ENCODE measurements around the gene MYH7.

The MYH7 gene

DNA sequence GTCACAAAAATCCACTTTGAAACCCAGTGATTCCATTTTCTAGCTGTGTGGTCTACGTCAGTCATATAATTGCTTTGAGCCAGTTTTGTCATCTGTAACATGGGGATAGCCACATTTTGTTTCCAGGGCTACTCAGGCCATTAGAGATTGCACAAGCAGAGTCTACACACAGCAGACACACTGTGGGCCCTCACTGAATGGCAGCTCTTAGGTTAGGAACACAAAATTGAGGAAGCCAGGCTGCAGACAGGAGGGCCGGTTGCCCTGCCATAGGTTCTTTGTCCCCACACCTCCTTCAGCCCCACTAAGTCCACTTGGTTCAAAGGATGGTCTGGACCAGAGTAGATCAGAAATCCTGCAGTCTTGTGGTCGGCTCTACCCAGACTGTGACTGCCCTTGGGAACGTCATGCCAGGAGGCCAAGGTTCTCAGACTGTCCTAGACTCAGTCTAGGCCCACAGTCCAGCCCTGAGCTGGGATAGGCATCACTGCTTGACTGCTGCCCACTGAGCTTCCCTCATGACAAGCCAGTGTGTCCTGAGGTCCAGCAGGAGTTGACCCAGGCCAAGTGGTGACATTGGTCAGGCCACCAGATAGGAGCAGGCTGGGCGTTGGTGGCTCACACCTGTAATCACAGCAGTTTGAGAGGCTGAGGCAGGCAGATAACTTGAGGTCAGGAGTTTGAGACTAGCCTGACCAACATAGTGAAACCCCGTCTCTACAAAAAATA lies 3.8 kb upstream of the MYH7 start:
- Histone ChIP-seq H3K79me2 (no peaks in the 10 kb centered on the region), H3K9me3 (ENCODE audit: control insufficient read depth, low read length) (no peaks in the 10 kb centered on the region), H3K36me3 (ENCODE audit: control insufficient read depth, insufficient read depth, low read length) (no peaks in the 10 kb centered on the region), H2AFZ (no peak overlapping the region), H3K4me1 (peaks cover 28% of the 10 kb centered on the region), H3K4me3 (ENCODE audit: low read depth, low read length) (no peak overlapping the region), H3K4me2 (ENCODE audit: low read length) (no peak overlapping the region), H3K27ac (peak overlapping the region; percentile 80), H3K9ac (no peak overlapping the region), H3K27me3 (ENCODE audit: control insufficient read depth, insufficient read depth, low read length) (no peaks in the 10 kb centered on the region)
- TF ChIP-seq, protein P1, sequence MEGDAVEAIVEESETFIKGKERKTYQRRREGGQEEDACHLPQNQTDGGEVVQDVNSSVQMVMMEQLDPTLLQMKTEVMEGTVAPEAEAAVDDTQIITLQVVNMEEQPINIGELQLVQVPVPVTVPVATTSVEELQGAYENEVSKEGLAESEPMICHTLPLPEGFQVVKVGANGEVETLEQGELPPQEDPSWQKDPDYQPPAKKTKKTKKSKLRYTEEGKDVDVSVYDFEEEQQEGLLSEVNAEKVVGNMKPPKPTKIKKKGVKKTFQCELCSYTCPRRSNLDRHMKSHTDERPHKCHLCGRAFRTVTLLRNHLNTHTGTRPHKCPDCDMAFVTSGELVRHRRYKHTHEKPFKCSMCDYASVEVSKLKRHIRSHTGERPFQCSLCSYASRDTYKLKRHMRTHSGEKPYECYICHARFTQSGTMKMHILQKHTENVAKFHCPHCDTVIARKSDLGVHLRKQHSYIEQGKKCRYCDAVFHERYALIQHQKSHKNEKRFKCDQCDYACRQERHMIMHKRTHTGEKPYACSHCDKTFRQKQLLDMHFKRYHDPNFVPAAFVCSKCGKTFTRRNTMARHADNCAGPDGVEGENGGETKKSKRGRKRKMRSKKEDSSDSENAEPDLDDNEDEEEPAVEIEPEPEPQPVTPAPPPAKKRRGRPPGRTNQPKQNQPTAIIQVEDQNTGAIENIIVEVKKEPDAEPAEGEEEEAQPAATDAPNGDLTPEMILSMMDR (IDR thresholded peaks at IDR 0.05): no peak

DNA sequence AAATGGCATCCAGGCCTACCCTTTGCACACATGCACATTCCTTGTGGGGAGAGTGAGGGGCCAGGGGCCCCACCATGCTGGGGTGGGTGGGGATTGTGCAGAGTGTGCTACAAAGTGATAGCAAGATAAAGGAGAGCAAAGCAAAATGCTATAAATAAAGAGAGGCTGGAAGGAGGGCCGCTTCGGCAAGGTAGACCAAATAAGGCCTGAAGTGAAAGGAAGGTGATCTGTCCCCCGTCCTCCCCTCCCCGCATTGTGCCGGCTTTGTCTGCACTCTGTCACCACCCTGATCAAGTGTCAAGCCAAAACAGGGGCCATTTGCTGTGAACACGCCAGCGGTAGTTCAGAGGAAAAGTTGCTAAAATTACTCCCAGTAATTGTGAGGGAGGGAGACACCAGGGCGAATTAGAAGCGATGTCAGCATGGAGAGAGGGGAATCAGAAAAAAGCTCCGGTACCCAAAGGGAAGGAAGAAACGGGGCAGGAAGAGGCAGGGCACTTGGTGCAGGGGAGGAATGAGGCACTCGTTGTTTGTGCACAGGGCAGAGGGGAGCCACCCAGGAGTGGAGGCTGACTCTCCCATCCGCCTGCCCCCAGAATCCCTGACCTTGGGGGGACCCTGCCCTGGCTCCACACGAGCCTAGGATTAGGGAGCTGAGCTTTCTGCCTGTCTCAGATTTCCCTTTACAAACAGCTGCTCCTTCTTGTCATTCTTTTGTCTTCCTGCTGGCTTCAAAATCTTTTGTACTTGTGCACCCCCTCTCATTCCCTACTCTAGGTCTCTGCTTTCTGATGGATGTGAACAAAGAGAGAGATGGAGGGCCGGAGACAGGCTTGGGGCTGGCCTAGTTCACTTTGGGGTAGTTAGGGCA lies 2.9 kb upstream of the MYH7 start:
- Histone ChIP-seq H3K9ac (no peak overlapping the region), H3K27ac (peak overlapping the region; percentile 80)

DNA sequence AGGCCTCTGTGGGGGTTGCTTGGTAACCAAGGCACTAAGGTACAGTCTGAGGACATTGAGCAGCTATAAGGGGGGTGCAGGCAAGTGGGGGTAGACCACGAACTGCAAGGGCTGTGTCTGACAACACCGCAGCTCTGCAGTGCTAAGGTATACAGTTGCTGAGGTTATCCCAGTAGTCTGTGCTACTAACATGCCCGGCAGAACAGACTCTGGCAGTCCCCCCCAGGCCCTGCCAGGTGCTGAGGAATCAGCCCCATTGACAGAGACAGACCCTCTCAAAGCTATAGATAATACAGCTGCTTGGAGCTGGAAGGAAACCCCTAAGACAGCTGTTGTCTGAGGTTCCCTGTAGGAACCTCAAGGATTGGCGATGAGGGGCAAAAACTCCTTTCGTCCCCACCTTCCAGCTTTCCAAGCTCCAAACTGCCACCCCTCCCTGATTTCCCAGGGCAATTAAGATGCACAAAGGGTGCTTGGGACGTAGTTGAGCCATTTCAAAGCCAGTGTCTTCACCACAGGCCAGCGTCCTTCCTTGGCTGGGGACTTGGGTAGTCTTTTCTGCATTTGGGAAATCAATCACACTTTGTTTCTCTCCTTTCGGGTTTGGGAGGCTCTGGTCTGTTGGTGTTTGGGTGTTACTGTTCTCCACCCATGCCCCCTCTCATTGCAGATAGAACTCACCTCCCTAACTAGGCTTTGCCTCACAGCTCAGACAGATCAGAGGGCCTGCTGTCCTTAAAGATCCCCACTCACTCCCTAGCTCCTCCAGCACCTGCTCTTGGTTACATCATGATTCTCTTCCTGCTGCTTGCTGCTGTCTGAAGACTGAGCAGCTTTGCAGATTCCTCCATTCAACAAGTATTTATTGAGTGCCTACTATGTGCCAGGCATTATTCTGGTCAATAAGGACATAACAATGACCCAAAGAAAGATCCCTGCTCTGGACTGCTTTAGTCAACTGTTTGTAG lies 2.0 kb upstream of the MYH7 start:
- no peak overlapping the region for H3K4me2 ChIP-seq (ENCODE audit: low read length)
- peaks cover 28% of the 10 kb centered on the region for H3K4me1 ChIP-seq
- H2AFZ ChIP-seq: peak overlapping the region; percentile 85
- no peak overlapping the region for H3K9ac ChIP-seq
- H3K9me3 ChIP-seq (ENCODE audit: control insufficient read depth, low read length): no peaks in the 10 kb centered on the region
- TF ChIP-seq, protein P1 (IDR thresholded peaks at IDR 0.05): no peak
- H3K27ac ChIP-seq: peak overlapping the region; percentile 80
- no peak overlapping the region for H3K4me3 ChIP-seq (ENCODE audit: low read depth, low read length)
- H3K27me3 ChIP-seq (ENCODE audit: control insufficient read depth, insufficient read depth, low read length): no peaks in the 10 kb centered on the region
- no peaks in the 10 kb centered on the region for H3K79me2 ChIP-seq
- no peaks in the 10 kb centered on the region for H3K36me3 ChIP-seq (ENCODE audit: control insufficient read depth, insufficient read depth, low read length)

More for the DNA sequence above, 2.9 kb upstream of the MYH7 start:
- no peaks in the 10 kb centered on the region for H3K36me3 ChIP-seq (ENCODE audit: control insufficient read depth, insufficient read depth, low read length)
- H3K9me3 ChIP-seq (ENCODE audit: control insufficient read depth, low read length): no peaks in the 10 kb centered on the region
- H3K4me2 ChIP-seq (ENCODE audit: low read length): no peak overlapping the region
- peak overlapping the region; percentile 85 for H2AFZ ChIP-seq
- no peaks in the 10 kb centered on the region for H3K79me2 ChIP-seq
- TF ChIP-seq, protein P1 (IDR thresholded peaks at IDR 0.05): no peak
- H3K27me3 ChIP-seq (ENCODE audit: control insufficient read depth, insufficient read depth, low read length): no peaks in the 10 kb centered on the region
- peaks cover 28% of the 10 kb centered on the region for H3K4me1 ChIP-seq
- H3K4me3 ChIP-seq (ENCODE audit: low read depth, low read length): no peak overlapping the region

DNA sequence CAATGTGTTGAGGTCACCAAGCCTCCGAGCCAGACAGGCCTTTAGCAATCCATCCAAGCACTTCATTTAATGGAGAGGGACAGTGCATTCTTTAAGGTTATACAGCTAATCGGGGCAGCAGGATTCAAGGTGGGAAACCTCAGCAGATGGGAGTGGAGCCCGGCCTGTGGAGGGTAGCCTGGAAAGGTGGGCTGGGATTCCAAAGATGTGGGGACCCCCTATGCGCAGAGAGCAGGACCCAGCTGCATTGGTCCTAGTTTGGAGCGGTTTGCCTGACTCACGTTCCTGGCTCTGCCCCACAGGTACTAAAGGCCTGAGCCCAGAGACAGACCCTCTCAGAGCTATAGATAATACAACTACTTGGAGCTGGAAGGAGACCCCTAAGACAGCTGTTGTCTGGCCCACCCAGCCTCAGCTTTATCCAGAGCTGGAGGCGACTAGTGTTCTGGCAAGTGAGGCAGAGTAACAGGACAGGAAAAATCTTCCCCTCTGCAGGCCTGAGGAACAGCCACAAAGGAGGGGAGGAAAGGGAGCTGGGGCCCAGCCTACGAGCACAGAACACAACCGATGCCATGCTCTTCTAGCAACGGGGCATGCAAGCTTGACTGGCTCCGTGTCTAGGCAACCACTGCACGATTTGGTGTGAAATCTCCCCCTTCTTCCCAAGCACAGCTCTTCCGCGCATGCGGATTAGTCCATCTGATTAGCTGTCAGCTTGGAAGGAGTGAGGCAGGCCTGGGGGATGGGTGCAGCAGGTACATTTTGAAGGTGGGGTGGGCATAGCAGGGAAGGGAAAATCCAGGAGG lies 1.1 kb upstream of the MYH7 start:
- no peaks in the 10 kb centered on the region for H3K79me2 ChIP-seq
- peak overlapping the region; percentile 85 for H2AFZ ChIP-seq
- no peaks in the 10 kb centered on the region for H3K9me3 ChIP-seq (ENCODE audit: control insufficient read depth, low read length)
- H3K27me3 ChIP-seq (ENCODE audit: control insufficient read depth, insufficient read depth, low read length): no peaks in the 10 kb centered on the region
- peak overlapping the region; percentile 80 for H3K27ac ChIP-seq
- H3K4me3 ChIP-seq (ENCODE audit: low read depth, low read length): no peak overlapping the region
- H3K4me1 ChIP-seq: peaks cover 28% of the 10 kb centered on the region
- H3K36me3 ChIP-seq (ENCODE audit: control insufficient read depth, insufficient read depth, low read length): no peaks in the 10 kb centered on the region
- no peak overlapping the region for H3K9ac ChIP-seq
- no peak overlapping the region for H3K4me2 ChIP-seq (ENCODE audit: low read length)
- TF ChIP-seq, protein P1 (IDR thresholded peaks at IDR 0.05): no peak
